ENCODE data around the gene FSCN2. TPM values are rescaled to one million over a fixed set of nuclear protein-coding genes. Genes with fewer than 3 reads are reported as not detected.
"Not testable (repeated sequence)": the region's sequence is repeated elsewhere in the genome, so short reads cannot be mapped to it uniquely, and the experiment has no call there.

FSCN2 gene
- total RNA-seq, 1 donor from 2014 or later, result 6.6 TPM

GRCh38 chr17:81528384-81528650, 140 bp downstream of the FSCN2 start:
- Histone ChIP-seq H3K4me3 (no peak overlapping the region), H3K27ac (no peak overlapping the region), H3K36me3 (no peaks in the 10 kb centered on the region), H3K9me3 (no peaks in the 10 kb centered on the region), H3K4me1 (peaks cover 13% of the 10 kb centered on the region), H3K27me3 (peaks cover 1% of the 10 kb centered on the region)
- intact Hi-C loops (cut with DNase I), result no loop called here
- no peak for DNase-seq (ENCODE audit: extremely low spot score in 2 of 2)
- TF ChIP-seq CTCF (IDR thresholded peaks at IDR 0.05), result no peak
- no peak for TF ChIP-seq POLR2AphosphoS5 (IDR thresholded peaks at IDR 0.05; ENCODE audit: insufficient read depth in 1 of 2, low read depth in 1 of 2)
- TF ChIP-seq POLR2A (IDR thresholded peaks at IDR 0.05), result no peak

- Histone ChIP-seq H3K4me3 (no peak overlapping the region), H3K9me3 (no peaks in the 10 kb centered on the region), H3K27ac (no peak overlapping the region), H3K27me3 (no peaks in the 10 kb centered on the region), H3K36me3 (no peaks in the 10 kb centered on the region), H3K4me1 (peaks cover 9% of the 10 kb centered on the region)
- intact Hi-C loops (cut with DNase I), result no loop called here
- DNase-seq (ENCODE audit: extremely low spot score in 2 of 2), result no peak
- TF ChIP-seq POLR2A (IDR thresholded peaks at IDR 0.05), result no peak
- no peak for TF ChIP-seq CTCF (IDR thresholded peaks at IDR 0.05)
- no peak for TF ChIP-seq POLR2AphosphoS5 (IDR thresholded peaks at IDR 0.05; ENCODE audit: insufficient read depth in 1 of 2, low read depth in 1 of 2)
Measured at GRCh38 chr17:81528651-81529436, 667 bp downstream of the FSCN2 start.

- TF ChIP-seq CTCF (IDR thresholded peaks at IDR 0.05) (no peak), POLR2AphosphoS5 (IDR thresholded peaks at IDR 0.05; ENCODE audit: insufficient read depth in 1 of 2, low read depth in 1 of 2) (no peak), POLR2A (IDR thresholded peaks at IDR 0.05) (no peak)
- Histone ChIP-seq H3K36me3 (no peaks in the 10 kb centered on the region), H3K27me3 (no peaks in the 10 kb centered on the region), H3K4me1 (peaks cover 9% of the 10 kb centered on the region), H3K9me3 (no peaks in the 10 kb centered on the region), H3K4me3 (no peak overlapping the region), H3K27ac (no peak overlapping the region)
- DNase-seq (ENCODE audit: extremely low spot score in 2 of 2), result no peak
- intact Hi-C loops (cut with DNase I), result no loop called here
Measured at GRCh38 chr17:81529437-81529803, 1.2 kb downstream of the FSCN2 start.

GRCh38 chr17:81531013-81531412, 2.8 kb downstream of the FSCN2 start:
- intact Hi-C loops (cut with DNase I); H3K4me3 ChIP-seq; H3K36me3 ChIP-seq; H3K27ac ChIP-seq; DNase-seq (ENCODE audit: extremely low spot score in 2 of 2); H3K9me3 ChIP-seq; H3K4me1 ChIP-seq; H3K27me3 ChIP-seq: not testable (repeated sequence)

GRCh38 chr17:81531998-81532404, 3.8 kb downstream of the FSCN2 start:
- intact Hi-C loops (cut with DNase I), result not testable (repeated sequence)

GRCh38 chr17:81532490-81533287, 4.5 kb downstream of the FSCN2 start:
- DNase-seq (ENCODE audit: extremely low spot score in 2 of 2), result no peak
- Histone ChIP-seq H3K36me3 (no peaks in the 10 kb centered on the region), H3K27me3 (no peaks in the 10 kb centered on the region), H3K9me3 (no peaks in the 10 kb centered on the region), H3K4me3 (no peak overlapping the region), H3K27ac (no peak overlapping the region), H3K4me1 (peaks cover 22% of the 10 kb centered on the region)
- no peak for TF ChIP-seq CTCF (IDR thresholded peaks at IDR 0.05)
- no peak for TF ChIP-seq POLR2AphosphoS5 (IDR thresholded peaks at IDR 0.05; ENCODE audit: insufficient read depth in 1 of 2, low read depth in 1 of 2)
- TF ChIP-seq POLR2A (IDR thresholded peaks at IDR 0.05), result no peak
- intact Hi-C loops (cut with DNase I), result no loop called here

More at GRCh38 chr17:81531998-81532404, 3.8 kb downstream of the FSCN2 start:
- H3K9me3 ChIP-seq; H3K36me3 ChIP-seq; H3K27me3 ChIP-seq; H3K27ac ChIP-seq; H3K4me3 ChIP-seq; DNase-seq (ENCODE audit: extremely low spot score in 2 of 2): not testable (repeated sequence)
- H3K4me1 ChIP-seq, result peaks cover 18% of the 10 kb centered on the region
